ENCODE measurements around the gene TNNI2.

TNNI2 gene

DNA sequence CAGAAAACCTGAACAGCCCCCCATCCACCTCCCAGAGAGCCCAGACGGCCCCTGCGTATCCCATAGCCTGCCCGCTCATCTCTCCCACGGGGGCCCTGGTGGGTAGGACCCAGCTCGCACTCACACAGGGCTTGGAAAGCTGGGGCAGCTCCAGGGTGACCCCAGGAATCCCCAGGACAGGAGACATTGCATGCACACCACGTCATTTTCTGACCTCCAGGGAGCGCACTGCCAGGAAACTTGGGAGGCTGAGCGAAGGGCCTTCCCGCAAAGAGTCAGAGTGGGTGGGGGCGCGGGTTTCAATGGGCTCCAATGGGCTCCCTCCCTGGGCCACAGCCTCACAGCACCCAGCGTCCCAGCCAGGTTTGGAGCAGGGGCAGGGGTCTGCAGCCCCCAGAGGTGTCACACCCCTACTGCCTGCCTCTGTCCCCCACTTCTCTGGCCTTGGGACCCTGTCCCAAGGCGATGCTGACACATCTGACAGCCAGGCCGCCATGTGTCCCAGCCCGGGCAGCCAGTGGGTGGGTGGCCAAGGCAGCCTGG lies 12.2 kb upstream of the TNNI2 start:
- peak; percentile 65 for DNase-seq (ENCODE audit: low read depth)
- TF ChIP-seq, protein P1, sequence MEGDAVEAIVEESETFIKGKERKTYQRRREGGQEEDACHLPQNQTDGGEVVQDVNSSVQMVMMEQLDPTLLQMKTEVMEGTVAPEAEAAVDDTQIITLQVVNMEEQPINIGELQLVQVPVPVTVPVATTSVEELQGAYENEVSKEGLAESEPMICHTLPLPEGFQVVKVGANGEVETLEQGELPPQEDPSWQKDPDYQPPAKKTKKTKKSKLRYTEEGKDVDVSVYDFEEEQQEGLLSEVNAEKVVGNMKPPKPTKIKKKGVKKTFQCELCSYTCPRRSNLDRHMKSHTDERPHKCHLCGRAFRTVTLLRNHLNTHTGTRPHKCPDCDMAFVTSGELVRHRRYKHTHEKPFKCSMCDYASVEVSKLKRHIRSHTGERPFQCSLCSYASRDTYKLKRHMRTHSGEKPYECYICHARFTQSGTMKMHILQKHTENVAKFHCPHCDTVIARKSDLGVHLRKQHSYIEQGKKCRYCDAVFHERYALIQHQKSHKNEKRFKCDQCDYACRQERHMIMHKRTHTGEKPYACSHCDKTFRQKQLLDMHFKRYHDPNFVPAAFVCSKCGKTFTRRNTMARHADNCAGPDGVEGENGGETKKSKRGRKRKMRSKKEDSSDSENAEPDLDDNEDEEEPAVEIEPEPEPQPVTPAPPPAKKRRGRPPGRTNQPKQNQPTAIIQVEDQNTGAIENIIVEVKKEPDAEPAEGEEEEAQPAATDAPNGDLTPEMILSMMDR (conservative IDR thresholded peaks at IDR 0.05; ENCODE audit: low read length), result peak; percentile 31; the same call in 1 of the 2 replicates
- H3K4me3 ChIP-seq (ENCODE audit: low read length), result no peak overlapping the region

DNA sequence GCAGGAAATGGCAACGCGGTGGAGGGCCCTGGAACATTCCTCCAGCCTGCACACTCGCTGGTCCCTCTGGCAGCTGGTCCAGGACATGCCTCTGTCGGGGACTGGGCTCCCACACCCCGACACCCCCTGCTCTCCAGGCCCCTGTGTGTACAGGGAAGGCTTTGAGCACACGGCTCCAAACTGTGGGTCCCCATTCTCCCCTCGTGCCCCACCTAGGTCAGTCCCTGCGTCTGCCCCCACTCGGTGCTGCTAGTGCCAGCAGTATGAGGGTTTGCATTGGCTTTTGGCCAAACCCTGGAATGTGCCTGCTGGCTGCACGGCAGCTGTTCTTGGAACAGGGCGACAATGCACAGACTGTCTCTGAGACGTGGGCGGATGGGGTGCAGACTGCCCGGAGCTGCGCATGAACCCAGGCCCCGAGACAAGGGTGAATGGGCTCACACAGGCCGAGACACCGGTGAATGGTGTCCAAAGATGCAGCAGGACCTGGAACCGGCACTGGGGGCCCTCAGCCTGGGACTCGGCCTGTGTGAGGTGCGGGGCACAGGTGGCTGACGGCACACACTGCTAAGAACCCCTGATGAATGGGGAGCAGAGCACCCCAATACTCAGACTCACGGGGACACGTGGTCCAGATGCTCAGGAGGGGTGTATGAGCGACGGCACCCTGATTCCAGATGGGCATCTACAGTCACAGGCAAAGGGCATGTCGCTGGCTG lies 11.5 kb upstream of the TNNI2 start:
- TF ChIP-seq, protein P1 (conservative IDR thresholded peaks at IDR 0.05; ENCODE audit: low read length), result 0 out of 2 replicates have a peak, but pooled peaks have one; percentile 15
- no peak overlapping the region; the same call in 1 of the 2 replicates for H3K4me3 ChIP-seq (ENCODE audit: low read length)
- peak; percentile 89 for DNase-seq (ENCODE audit: low read depth)

DNA sequence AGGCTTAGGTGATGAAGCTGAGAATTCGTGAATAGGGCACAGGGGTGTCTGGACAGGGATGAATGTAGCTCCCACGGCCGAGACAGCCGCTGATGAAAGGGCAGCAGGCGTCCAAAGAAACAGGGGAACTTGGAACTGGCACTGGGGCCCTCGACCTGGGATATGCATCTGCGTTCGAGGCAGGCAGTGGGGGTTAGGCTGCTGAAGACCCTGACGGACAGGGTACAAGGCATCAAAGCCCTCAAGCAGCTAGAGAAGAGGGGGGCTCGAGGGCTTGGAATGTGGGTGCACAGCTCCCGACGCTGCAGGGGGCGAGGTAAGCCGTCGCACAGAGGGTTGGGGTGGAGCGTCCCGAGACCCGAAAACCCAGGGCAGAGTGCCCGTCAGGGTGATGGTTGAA lies 10.8 kb upstream of the TNNI2 start:
- H3K4me3 ChIP-seq (ENCODE audit: low read length), result no peak overlapping the region
- TF ChIP-seq, protein P1 (conservative IDR thresholded peaks at IDR 0.05; ENCODE audit: low read length), result no peak
- no peak for DNase-seq (ENCODE audit: low read depth)

DNA sequence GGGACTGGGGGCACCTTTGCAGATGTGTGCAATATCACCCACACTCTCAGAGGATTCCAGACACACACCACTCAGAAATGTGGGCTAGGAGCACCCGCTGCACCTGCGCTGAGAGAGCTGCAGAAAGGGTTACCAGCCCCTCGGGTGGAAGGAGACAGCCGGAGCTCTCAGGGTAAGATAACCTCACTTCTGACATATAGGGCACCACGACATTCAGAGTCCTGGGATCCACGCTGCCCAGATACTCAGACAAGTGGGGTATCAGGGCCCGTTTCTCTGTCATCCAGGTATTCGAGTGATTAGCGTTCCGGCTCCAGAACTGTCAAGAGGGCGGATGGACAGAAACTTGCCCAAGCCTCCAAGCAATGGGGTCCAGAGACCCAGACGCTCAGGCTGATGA lies 10.2 kb upstream of the TNNI2 start:
- TF ChIP-seq, protein P1 (conservative IDR thresholded peaks at IDR 0.05; ENCODE audit: low read length), result no peak
- H3K4me3 ChIP-seq (ENCODE audit: low read length), result no peak overlapping the region
- no peak for DNase-seq (ENCODE audit: low read depth)

DNA sequence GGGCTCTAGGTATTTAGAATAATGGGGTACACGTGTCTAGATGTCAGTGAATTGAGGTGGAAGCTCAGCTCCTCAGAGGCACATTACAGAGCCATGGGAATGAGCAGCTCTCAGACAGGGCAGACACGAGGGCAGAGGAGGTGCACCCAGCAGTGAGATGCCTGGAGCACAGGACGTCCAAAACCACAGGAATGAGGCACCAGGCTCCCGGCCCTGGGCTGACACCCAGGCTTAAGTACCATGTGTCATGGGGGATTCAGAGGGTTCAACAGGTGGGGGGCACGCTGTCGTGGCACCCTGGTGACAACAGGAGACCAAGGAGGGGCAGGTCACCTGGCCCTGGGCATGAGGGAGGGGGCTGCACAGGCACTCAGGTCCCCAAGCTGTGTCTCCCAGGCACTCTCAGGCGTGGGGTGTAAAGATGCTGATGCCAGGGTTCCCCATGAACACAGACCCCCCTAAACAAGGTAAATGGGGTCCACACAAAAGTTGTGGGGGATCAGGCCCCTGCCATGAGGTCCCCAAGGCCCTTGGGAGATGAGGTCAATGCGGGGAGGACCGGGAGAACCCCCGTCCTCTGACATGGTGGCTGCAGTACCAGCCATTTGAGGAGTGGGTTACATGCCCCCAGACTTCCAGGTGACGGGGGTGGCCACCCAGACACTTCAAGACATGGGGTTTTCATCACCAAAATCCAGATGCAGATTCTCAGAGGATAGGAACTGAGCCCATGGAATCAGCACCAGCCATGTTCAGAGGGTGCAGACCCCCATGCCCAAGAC lies 9.6 kb upstream of the TNNI2 start:
- TF ChIP-seq, protein P1 (conservative IDR thresholded peaks at IDR 0.05; ENCODE audit: low read length), result no peak
- no peak overlapping the region for H3K4me3 ChIP-seq (ENCODE audit: low read length)
- DNase-seq (ENCODE audit: low read depth), result peak; percentile 80

DNA sequence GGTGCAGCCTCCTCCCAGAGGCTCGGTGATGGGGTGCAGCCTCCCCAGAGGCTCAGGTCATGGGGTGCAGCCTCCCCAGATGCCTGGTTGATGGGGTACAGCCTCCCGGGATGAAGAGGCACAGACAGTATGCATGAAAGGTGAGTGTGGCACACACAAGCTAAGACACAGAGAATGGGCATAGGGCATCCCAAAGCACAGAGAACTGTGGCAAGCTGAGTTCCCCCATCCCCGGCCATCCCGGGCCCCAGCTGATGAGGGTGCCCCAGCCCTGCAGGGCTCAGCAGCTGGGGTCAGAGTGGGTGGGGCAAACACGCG lies 8.8 kb upstream of the TNNI2 start:
- TF ChIP-seq, protein P1 (conservative IDR thresholded peaks at IDR 0.05; ENCODE audit: low read length), result no peak
- no peak for DNase-seq (ENCODE audit: low read depth)
- no peak overlapping the region for H3K4me3 ChIP-seq (ENCODE audit: low read length)

Data from AG10803 (cell line).